Effector memory CD4-positive, alpha-beta T cell (primary cell): ENCODE data around the gene PPP1R26.
A peak's percentile ranks its signal among the peaks of the same experiment; 100 is the strongest.

Experiments
- DNase-seq, 3 donors: peaks; one replicate each; pipeline ENCODE4 v3.0.0-alpha.2; 2020
- H3K27ac ChIP-seq: 2 replicates; pipeline ENCODE4 v1.7.0; 2013; ENCODE audit warnings: mild to moderate bottlenecking, low read length, moderate library complexity; ENCODE audit not compliant: insufficient read depth, poor library complexity, severe bottlenecking
- H3K27me3 ChIP-seq: replicated peaks from 2 replicates; pipeline ENCODE4 v1.7.0; 2013; ENCODE audit warnings: mild to moderate bottlenecking, low read length; ENCODE audit not compliant: insufficient read depth, control insufficient read depth, poor library complexity, severe bottlenecking
- H3K36me3 ChIP-seq: 2 replicates; pipeline ENCODE4 v1.7.0; 2013; ENCODE audit warnings: mild to moderate bottlenecking, low read length, moderate library complexity; ENCODE audit not compliant: control insufficient read depth, insufficient read depth
- H3K4me1 ChIP-seq: 2 replicates; pipeline ENCODE4 v1.7.0; 2013; ENCODE audit warnings: low read length, mild to moderate bottlenecking; ENCODE audit not compliant: control insufficient read depth, insufficient read depth, poor library complexity, severe bottlenecking
- H3K4me3 ChIP-seq: 2 replicates; pipeline ENCODE4 v1.7.0; 2013; ENCODE audit warnings: low read length, low read depth, mild to moderate bottlenecking; ENCODE audit not compliant: insufficient read depth, poor library complexity, severe bottlenecking
- H3K9me3 ChIP-seq: 2 replicates; pipeline ENCODE4 v1.7.0; 2013; ENCODE audit warnings: mild to moderate bottlenecking, low read length, moderate library complexity; ENCODE audit not compliant: control insufficient read depth

The PPP1R26 gene

DNA sequence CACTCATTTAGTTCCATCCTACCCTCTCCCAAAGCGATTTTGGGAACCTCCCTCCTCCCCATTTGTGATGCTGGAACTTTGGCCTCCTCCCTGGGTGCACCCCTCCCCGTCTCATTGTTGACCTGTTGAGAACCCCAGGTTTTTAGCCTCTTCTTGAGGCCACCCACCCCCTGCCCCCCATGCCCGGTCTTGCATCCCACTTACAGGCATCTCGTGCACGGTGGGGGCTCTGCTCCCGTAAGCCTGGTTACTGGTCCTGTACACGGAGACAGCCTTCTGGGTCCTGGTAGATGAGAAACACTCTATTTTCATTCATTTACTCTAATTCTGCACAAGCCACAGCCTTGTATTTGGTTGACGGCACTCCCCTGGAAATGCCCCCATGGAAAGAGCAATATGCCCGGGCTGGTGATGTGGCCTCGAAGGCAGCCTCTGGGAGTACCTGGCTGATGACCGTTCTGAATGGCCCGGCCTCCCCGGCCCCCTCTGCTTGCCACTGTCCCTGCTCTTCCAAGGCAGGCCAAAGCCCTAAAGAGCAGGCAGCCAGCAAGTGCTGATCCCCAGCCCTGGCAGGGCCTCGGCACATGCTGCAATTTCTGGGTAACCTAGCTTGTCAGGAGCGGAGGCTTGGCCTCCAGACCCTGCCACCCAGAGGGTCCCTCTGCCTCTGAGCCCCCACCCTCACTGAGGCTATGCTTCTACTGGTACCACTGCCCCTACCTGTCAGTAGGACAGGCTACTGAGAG, 19.0 kb downstream of the PPP1R26 start:
- peaks cover 10% of the 10 kb centered on the region for H3K36me3 ChIP-seq
- no peak overlapping the region for H3K4me3 ChIP-seq
- H3K4me1 ChIP-seq, result peaks cover 24% of the 10 kb centered on the region
- no peaks in the 10 kb centered on the region for H3K27me3 ChIP-seq
- no peaks in the 10 kb centered on the region for H3K9me3 ChIP-seq
- no peak overlapping the region for H3K27ac ChIP-seq
- no peak for DNase-seq

DNA sequence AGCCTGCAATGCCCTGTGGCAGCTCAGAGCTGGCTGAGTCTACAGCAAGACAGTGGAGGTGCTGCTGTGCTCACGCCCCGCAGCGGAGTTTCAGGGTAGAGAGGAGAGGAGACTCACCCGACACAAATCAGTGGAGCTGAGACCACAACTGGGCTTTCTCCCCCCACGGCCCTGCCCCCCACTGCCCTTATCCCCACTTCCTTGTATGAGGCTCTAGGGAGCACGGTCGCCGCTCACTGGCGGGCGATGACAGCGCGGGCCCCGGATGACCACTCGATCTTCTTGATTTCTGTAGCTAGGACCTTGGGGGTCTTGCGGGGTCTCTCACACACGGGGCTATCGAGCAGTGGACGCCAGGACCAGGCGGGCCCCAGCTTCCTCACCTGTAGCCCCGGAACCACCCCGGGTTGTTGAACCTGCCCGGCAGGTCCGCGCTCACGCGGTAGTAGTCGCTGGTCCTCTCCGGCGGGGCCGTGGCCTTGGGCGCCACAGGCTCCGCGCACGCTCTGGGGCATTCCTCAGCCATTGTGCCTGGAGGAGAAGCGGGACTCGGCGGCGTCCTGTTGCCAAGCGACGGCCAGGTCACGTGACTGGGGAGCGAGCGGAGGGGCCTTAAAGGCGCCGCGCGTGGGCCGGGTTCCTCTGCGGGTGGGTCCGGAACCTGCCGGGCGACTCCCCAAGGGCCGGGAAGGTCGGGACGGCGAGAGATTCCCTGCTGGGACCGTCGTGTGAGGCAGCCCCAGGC, 19.9 kb downstream of the PPP1R26 start:
- Histone ChIP-seq H3K9me3 (no peaks in the 10 kb centered on the region), H3K27ac (peak overlapping the region; percentile 58), H3K4me1 (peaks cover 24% of the 10 kb centered on the region), H3K4me3 (peak overlapping the region; percentile 97), H3K27me3 (no peaks in the 10 kb centered on the region), H3K36me3 (peaks cover 20% of the 10 kb centered on the region)
- peak; percentile 75 to 91 (median 82) for DNase-seq

DNA sequence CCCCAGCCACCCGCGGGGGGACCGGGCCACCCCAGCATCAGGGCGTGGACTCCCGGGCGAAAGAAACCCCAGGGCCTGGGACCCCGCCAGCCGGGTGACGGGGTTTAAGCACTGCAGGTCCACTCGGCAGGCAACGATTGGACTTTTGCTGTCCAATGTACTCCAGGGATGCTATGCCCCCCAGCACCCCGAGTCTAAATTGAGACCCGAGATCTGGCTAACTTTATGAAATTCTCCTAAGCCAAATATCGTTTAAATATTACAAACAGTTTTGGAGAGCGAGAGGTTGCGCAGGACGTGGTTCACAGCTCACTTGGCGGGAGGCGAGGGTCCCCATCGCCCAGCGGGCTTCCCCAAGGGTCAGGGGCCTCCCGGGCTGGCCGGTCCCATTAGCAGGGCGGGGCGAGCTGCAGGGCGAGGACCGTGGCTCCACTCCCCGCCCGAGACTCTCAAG, 20.5 kb downstream of the PPP1R26 start:
- H3K27me3 ChIP-seq, result no peaks in the 10 kb centered on the region

DNA sequence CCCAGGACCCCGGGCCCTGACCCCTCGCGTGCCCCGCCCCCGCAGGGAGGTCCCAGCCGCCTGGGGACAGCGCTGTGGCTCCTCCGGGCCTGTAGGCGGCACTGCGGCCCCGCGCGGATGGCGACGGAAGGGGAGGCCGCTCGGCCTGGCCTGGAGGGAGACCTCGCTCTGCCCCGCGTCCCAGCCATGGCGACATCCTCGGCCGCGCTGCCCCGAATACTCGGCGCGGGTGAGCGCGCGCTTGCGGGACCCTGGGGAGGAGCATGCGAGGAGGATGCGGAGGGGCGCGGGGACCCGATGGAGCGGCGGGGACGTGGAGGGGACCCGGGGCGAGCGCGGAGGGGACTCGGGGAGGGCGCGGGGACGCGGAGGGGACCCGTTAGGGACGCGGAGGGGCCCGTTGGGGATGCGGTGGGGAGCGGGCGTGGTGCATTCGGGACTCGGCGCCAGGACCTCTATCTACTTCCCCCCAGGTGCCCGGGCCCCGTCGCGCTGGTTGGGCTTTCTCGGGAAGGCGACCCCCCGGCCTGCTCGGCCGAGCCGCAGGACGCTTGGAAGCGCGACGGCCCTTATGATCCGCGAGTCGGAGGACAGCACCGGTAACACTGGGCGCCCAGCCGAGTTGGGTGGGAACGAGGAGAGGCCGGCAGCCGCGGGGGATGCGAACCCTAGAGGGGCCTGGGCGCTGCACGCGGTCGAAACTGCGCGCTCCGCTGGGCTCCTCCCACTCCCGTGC, 21.1 kb downstream of the PPP1R26 start, which contains the start of gene MRPS2:
TSS of gene MRPS2 (plus strand) at position 158 of the 736 bp plus-strand sequence. CDS start at position 187, 29 bp downstream.
- peak within 1 kb of the TSS; percentile 58 for H3K27ac ChIP-seq
- no peaks in the 10 kb centered on the region for H3K9me3 ChIP-seq
- peak; percentile 61 to 73 (median 71) for DNase-seq
- peaks cover 24% of the 10 kb centered on the region for H3K4me1 ChIP-seq
- no peaks in the 10 kb centered on the region for H3K27me3 ChIP-seq
- H3K4me3 ChIP-seq, result peak within 1 kb of the TSS; percentile 97
- peaks cover 20% of the 10 kb centered on the region for H3K36me3 ChIP-seq

More for the DNA sequence above, 20.5 kb downstream of the PPP1R26 start:
- peaks cover 20% of the 10 kb centered on the region for H3K36me3 ChIP-seq
- H3K9me3 ChIP-seq, result no peaks in the 10 kb centered on the region
- H3K4me3 ChIP-seq, result peak overlapping the region; percentile 97
- peaks cover 24% of the 10 kb centered on the region for H3K4me1 ChIP-seq
- H3K27ac ChIP-seq, result peak overlapping the region; percentile 58
- DNase-seq, result no peak

DNA sequence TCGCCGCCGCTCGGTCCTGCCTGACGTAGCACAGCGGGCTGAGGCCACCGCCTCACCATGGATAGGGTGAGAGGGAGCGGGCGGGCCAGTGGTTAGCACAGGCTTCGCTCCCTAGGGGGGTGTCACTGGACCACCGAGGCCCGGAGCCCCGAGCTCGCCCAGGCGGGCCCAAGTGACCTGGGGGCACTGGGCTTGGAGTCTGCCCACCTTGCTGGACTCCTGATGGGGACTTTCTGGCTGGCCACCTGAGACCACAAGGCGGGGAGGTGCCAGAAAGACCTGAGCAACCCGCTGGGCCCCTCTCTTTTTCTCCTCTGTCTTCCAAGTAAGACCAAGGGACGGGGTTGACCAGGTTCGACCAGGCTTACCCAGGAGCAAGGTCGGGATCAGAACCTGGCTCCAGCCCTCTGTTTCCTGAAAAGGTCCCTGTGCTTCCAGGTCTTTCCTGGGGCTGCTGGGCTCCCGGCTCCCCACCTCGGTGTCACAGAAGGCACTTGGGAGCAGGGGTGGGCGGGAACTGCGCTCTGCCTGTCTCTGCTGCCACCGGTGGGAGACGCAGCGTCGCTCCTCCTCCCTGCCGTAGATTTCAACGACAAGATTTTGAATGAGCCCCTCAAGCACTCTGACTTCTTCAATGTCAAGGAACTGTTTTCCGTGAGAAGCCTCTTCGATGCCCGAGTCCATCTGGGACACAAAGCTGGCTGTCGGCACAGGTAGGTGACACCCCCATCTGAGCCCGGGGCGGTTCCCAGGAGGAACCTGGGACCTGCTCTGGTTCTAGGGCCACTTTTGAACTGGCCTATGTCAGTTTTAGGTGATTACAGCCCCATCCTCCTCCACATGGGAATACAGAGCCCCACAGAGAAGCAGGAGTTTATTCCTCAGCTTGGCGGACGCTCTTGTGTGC, 21.9 kb downstream of the PPP1R26 start:
- no peak for DNase-seq

DNA sequence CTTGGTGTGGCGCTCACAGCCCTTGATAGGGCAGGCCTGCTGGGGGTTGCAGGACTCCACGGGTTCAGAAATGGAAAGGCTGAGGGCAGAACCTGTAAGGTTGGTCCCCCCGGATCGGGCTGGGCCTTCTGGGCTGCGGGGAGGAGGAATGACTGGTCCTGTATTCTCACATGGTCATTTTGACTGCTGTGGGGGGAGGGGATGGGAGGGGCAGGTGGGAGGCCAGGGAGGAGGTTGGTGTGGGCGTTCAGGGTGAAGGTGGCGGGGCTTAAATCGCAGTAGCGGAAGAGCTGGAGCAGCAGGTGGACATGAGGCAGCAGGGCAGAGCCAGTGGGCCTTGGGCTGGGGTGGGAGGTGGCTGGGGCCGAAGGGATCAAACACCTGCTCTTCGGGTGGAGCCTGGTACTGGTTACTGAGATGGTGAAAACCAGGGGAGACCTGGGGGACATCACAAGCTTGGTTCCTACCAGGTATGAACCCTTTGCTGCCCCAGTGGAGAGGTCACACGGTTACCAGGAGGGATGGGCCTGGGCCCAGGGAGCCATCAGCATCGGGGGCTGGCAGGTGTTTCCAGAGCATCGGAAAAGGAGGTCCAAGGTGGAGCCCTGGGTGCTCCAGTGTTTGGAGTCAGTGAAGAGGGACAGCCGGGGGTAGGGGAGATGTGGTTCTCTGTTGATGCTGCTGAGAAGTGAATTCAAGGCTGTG, 22.7 kb downstream of the PPP1R26 start:
- Histone ChIP-seq H3K4me3 (no peak overlapping the region), H3K27me3 (no peaks in the 10 kb centered on the region), H3K27ac (no peak overlapping the region), H3K36me3 (peaks cover 20% of the 10 kb centered on the region), H3K4me1 (peaks cover 24% of the 10 kb centered on the region), H3K9me3 (no peaks in the 10 kb centered on the region)
- DNase-seq, result no peak

More for the DNA sequence above, 21.9 kb downstream of the PPP1R26 start:
- peaks cover 24% of the 10 kb centered on the region for H3K4me1 ChIP-seq
- H3K27me3 ChIP-seq, result no peaks in the 10 kb centered on the region
- peaks cover 20% of the 10 kb centered on the region for H3K36me3 ChIP-seq
- H3K27ac ChIP-seq, result peak overlapping the region; percentile 58
- H3K4me3 ChIP-seq, result peak overlapping the region; percentile 97
- no peaks in the 10 kb centered on the region for H3K9me3 ChIP-seq

DNA sequence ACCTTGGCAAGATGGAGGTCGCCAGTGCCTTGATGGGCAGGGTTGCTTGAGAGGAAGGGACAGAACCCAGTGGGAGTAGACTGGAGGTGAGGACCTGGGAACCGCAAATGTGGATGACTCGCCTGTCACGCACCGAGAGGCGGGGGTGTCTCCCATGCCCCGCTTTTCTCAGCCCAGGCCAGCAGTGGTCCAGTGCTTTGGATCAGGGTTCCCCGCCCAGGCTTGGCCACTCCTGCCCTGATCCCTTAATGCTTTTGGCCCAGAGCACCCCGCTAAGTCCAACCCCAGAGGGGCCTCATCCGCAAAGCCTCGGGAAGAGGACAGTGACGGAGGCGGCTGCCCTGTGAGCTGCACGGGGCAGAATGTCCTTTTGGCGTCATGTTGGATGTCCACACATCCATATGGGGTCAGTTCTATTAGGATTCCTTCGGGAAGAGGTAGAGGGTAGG, 23.3 kb downstream of the PPP1R26 start:
- Histone ChIP-seq H3K4me1 (peaks cover 24% of the 10 kb centered on the region), H3K27ac (no peak overlapping the region)
- DNase-seq, result no peak

DNA sequence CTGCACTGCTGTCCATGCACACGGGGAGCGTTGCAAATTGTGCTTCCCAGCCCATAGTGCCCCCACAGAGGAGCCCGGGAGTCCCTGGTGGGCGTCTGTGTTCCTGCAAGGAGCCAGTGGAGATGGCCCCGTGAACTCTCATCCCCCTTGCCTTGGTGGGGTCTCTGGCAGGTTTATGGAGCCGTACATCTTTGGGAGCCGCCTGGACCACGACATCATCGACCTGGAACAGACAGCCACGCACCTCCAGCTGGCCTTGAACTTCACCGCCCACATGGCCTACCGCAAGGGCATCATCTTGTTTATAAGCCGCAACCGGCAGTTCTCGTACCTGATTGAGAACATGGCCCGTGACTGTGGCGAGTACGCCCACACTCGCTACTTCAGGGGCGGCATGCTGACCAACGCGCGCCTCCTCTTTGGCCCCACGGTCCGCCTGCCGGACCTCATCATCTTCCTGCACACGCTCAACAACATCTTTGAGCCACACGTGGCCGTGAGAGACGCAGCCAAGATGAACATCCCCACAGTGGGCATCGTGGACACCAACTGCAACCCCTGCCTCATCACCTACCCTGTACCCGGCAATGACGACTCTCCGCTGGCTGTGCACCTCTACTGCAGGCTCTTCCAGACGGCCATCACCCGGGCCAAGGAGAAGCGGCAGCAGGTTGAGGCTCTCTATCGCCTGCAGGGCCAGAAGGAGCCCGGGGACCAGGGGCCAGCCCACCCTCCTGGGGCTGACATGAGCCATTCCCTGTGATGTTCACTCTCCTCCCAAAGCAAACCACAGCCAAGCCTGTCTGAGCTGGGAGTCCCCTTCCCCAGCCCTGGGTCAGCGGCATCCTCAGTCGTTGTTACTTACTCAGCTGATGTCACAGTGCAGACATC, 24.0 kb downstream of the PPP1R26 start:
- Histone ChIP-seq H3K4me3 (no peak overlapping the region), H3K27ac (no peak overlapping the region), H3K27me3 (no peaks in the 10 kb centered on the region), H3K36me3 (peaks cover 20% of the 10 kb centered on the region), H3K4me1 (peaks cover 24% of the 10 kb centered on the region), H3K9me3 (no peaks in the 10 kb centered on the region)
- DNase-seq, result no peak

More for the DNA sequence above, 23.3 kb downstream of the PPP1R26 start:
- Histone ChIP-seq H3K27me3 (no peaks in the 10 kb centered on the region), H3K4me3 (no peak overlapping the region), H3K36me3 (peaks cover 20% of the 10 kb centered on the region), H3K9me3 (no peaks in the 10 kb centered on the region)
